H1 (cell line): ENCODE data around the gene CD248.

Experiments
- CTCF ChIP-seq, 3 experiments: IDR thresholded peaks; 1 replicate in 2 of 3; 2 replicates in 1 of 3; pipeline versions ENCODE4 v1.5.1 to v1.6.1; 2011; ENCODE audit warnings: low read length in 3 of 3, mild to moderate bottlenecking in 3 of 3, inconsistent platforms in 2 of 3, low read depth in 1 of 3, moderate library complexity in 1 of 3; ENCODE audit not compliant: insufficient read depth in 1 of 3; ENCODE audit errors: control extremely low read depth in 1 of 3
- EGR1 ChIP-seq: IDR thresholded peaks from 2 replicates; pipeline ENCODE4 v1.6.1; 2011; ENCODE audit warnings: low read depth, low read length, borderline replicate concordance
- POLR2A ChIP-seq, 2 experiments: IDR thresholded peaks; 1 replicate in 1 of 2; 2 replicates in 1 of 2; pipeline ENCODE4 v1.6.1; 2011; ENCODE audit warnings: low read depth in 2 of 2, low read length in 2 of 2, mild to moderate bottlenecking in 2 of 2; ENCODE audit errors: control extremely low read depth in 1 of 2
- POLR2AphosphoS5 ChIP-seq: IDR thresholded peaks from 2 replicates; pipeline ENCODE4 v1.6.1; 2011; ENCODE audit warnings: low read depth, low read length
- RAD21 ChIP-seq, 2 experiments: IDR thresholded peaks in 1 of 2; conservative IDR thresholded peaks in 1 of 2; 2 replicates each; pipeline ENCODE4 v1.6.1; 2011; ENCODE audit warnings: low read depth in 2 of 2, low read length in 2 of 2, improper control_type of control experiment in 1 of 2, inconsistent platforms in 1 of 2, mild to moderate bottlenecking in 1 of 2, moderate library complexity in 1 of 2
- RFX5 ChIP-seq: IDR thresholded peaks from 2 replicates; pipeline ENCODE4 v1.6.1; 2011; ENCODE audit warnings: low read depth, low read length, improper control_type of control experiment, borderline replicate concordance
- SRF ChIP-seq: IDR thresholded peaks from 2 replicates; pipeline ENCODE4 v1.6.1; 2011; ENCODE audit warnings: mild to moderate bottlenecking, low read depth, low read length, moderate library complexity
- TAF1 ChIP-seq: IDR thresholded peaks from 2 replicates; pipeline ENCODE4 v1.6.1; 2011; ENCODE audit warnings: mild to moderate bottlenecking, low read depth, low read length
- USF2 ChIP-seq: IDR thresholded peaks from 2 replicates; pipeline ENCODE4 v1.6.1; 2011; ENCODE audit warnings: low read length, improper control_type of control experiment

GRCh38 chr11:66328031-66328301 is 11.1 kb upstream of the CD248 start:
- TF ChIP-seq EGR1 (no peak), CTCF (IDR thresholded peaks at IDR 0.05; ENCODE audit: control extremely low read depth in 1 of 3, insufficient read depth in 1 of 3, low read depth in 1 of 3, low read length in 3 of 3) (no peak), POLR2A (IDR thresholded peaks at IDR 0.05; ENCODE audit: control extremely low read depth in 1 of 2, low read depth in 2 of 2, low read length in 2 of 2) (no peak), SRF (no peak), USF2 (no peak), RFX5 (no peak), RAD21 (IDR thresholded peaks at IDR 0.05 in 1 of 2, conservative IDR thresholded peaks at IDR 0.05 in 1 of 2; ENCODE audit: low read depth in 2 of 2, low read length in 2 of 2) (no peak), TAF1 (no peak), POLR2AphosphoS5 (no peak)
